Breast epithelium (tissue), 3 donors: ENCODE results near the gene UCK2.

ENCODE experiments used
- CTCF ChIP-seq, 3 donors: fragments of 450-650 bp; IDR thresholded peaks; one replicate each; pipeline ENCODE4 v1.5.1; 2016 to 2017; ENCODE audit warnings: antibody characterized with exemption in 3 of 3, mild to moderate bottlenecking in 3 of 3, moderate library complexity in 3 of 3
- POLR2A ChIP-seq: fragments of 450-650 bp; IDR thresholded peaks from one replicate; pipeline ENCODE4 v1.6.1; 2016; ENCODE audit warnings: antibody characterized with exemption, mild to moderate bottlenecking, moderate library complexity
- POLR2AphosphoS5 ChIP-seq, 3 donors: sonication (generic); formaldehyde crosslinking; IDR thresholded peaks; one replicate each; pipeline ENCODE4 v1.6.1; 2017; ENCODE audit warnings: antibody characterized with exemption in 3 of 3

DNA sequence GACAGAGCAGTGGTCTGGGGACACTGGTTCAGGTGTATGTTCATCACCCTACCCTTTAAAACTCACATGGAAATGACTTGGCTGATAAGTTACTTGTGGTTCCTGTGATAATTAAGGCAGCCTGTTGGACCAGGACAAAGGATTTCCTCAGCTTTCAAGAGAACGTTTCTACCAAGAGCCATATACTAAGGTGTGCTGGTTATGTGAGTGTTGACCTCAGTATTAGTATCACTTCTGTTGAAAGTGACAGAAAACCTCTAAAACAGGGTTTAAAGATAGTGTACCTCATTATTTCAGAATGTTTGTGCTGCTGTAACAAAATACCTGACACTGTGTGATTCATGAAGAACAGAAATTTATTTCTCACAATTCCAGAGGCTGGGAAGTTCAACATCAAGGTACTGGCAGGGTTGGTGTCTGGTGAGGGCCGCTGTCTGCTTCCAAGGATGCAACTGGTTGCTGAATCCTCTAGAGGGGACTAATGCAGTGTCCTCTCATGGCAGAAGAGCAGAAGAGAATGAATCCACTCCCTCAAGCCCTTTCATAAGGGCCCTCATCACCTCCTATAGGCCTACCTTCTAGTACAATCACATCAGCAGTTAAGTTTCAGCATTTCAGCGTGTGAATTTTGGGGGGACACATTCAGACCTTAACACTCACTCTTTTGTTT, 54.9 kb downstream of the UCK2 start:
- no peak for TF ChIP-seq CTCF (IDR thresholded peaks at IDR 0.05)
- TF ChIP-seq POLR2A: no peak
- TF ChIP-seq POLR2AphosphoS5 (IDR thresholded peaks at IDR 0.05): no peak
